ENCODE results near the gene ARSK. TPM values are rescaled to one million over a fixed set of nuclear protein-coding genes. Genes with fewer than 3 reads are reported as not detected.

ARSK gene
- total RNA-seq, 1 donor from 2014 or later = 3.9 TPM

DNA sequence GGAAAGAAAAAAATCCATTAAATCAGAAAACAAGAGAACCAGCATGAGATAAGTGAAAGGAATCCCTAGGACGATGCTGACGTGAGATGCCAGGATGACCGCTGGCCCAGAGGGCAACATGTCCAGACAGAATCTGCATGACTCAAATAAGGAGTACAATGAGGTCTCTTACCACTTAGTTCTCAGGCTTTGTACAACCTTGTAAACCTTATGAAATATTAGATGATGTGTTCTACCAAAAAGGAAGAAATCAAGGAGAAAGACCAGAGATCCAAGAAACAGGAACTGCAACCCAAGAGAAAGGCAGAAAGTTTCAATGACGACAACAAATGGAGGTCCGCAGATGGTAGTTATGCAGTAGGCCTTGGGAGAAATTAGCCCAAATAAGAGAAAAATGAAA is 62.2 kb downstream of the ARSK start:
- Mint-ChIP-seq H3K27ac (no peak overlapping the region), H3K4me1 (ENCODE audit: low read depth) (peaks cover 39% of the 10 kb centered on the region), H3K27me3 (ENCODE audit: insufficient read depth) (peaks cover 17% of the 10 kb centered on the region), H3K4me3 (no peak overlapping the region), H3K9me3 (peaks cover 14% of the 10 kb centered on the region), H3K36me3 (ENCODE audit: low read depth) (peaks cover 13% of the 10 kb centered on the region)
- intact Hi-C loops (cut with micrococcal nuclease) = no loop called here
- DNase-seq (ENCODE audit: low spot score) = no peak

GRCh38 chr5:95619096-95619495 is 64.2 kb downstream of the ARSK start:
- intact Hi-C loops (cut with micrococcal nuclease) = no loop called here
- Mint-ChIP-seq H3K4me1 (ENCODE audit: low read depth) (peaks cover 47% of the 10 kb centered on the region), H3K27me3 (ENCODE audit: insufficient read depth) (peaks cover 20% of the 10 kb centered on the region)

GRCh38 chr5:95619514-95620029 is 64.7 kb downstream of the ARSK start:
- DNase-seq (ENCODE audit: low spot score) = no peak
- Mint-ChIP-seq H3K27me3 (ENCODE audit: insufficient read depth) (peaks cover 21% of the 10 kb centered on the region), H3K4me1 (ENCODE audit: low read depth) (peaks cover 45% of the 10 kb centered on the region), H3K4me3 (peak overlapping the region; percentile 83), H3K9me3 (no peaks in the 10 kb centered on the region), H3K36me3 (ENCODE audit: low read depth) (peaks cover 3% of the 10 kb centered on the region), H3K27ac (peak overlapping the region; percentile 72)
- intact Hi-C loops (cut with micrococcal nuclease) = no loop called here

More at GRCh38 chr5:95619096-95619495, 64.2 kb downstream of the ARSK start:
- peak overlapping the region; percentile 83 for H3K4me3 Mint-ChIP-seq
- DNase-seq (ENCODE audit: low spot score) = no peak
- no peaks in the 10 kb centered on the region for H3K9me3 Mint-ChIP-seq
- H3K36me3 Mint-ChIP-seq (ENCODE audit: low read depth) = peaks cover 3% of the 10 kb centered on the region
- no peak overlapping the region for H3K27ac Mint-ChIP-seq

DNA sequence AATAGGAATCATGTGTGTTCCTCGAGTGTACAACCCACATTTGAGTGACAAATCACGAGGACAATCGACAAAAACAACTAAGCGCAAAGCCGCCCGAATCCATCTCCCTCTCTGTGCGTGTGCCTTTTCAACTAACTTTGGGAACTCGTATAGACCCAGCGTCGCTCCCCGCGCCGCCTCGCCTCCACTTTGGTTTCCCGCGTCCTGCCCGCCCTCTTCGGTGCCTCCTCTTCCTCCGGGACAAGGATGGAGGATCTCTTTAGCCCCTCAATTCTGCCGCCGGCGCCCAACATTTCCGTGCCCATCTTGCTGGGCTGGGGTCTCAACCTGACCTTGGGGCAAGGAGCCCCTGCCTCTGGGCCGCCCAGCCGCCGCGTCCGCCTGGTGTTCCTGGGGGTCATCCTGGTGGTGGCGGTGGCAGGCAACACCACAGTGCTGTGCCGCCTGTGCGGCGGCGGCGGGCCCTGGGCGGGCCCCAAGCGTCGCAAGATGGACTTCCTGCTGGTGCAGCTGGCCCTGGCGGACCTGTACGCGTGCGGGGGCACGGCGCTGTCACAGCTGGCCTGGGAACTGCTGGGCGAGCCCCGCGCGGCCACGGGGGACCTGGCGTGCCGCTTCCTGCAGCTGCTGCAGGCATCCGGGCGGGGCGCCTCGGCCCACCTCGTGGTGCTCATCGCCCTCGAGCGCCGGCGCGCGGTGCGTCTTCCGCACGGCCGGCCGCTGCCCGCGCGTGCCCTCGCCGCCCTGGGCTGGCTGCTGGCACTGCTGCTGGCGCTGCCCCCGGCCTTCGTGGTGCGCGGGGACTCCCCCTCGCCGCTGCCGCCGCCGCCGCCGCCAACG is 65.3 kb downstream of the ARSK start, which contains the start of gene GPR150:
TSS of gene GPR150 (plus strand) at position 58 of the 840 bp plus-strand sequence. CDS start at position 247, 189 bp downstream.
- Mint-ChIP-seq H3K36me3 (ENCODE audit: low read depth) (peaks cover 3% of the 10 kb centered on the region), H3K4me1 (ENCODE audit: low read depth) (peaks cover 38% of the 10 kb centered on the region), H3K27ac (peak within 1 kb of the TSS; percentile 72), H3K27me3 (ENCODE audit: insufficient read depth) (peaks cover 22% of the 10 kb centered on the region), H3K9me3 (no peaks in the 10 kb centered on the region), H3K4me3 (peak within 1 kb of the TSS; percentile 83)
- intact Hi-C loops (cut with micrococcal nuclease) = no loop called here
- peak; percentile 46 for DNase-seq (ENCODE audit: low spot score)

- Mint-ChIP-seq H3K27me3 (ENCODE audit: insufficient read depth) (peaks cover 26% of the 10 kb centered on the region), H3K4me3 (peak overlapping the region; percentile 77), H3K9me3 (no peaks in the 10 kb centered on the region), H3K4me1 (ENCODE audit: low read depth) (peaks cover 35% of the 10 kb centered on the region), H3K36me3 (ENCODE audit: low read depth) (peaks cover 3% of the 10 kb centered on the region), H3K27ac (peak overlapping the region; percentile 84)
- DNase-seq (ENCODE audit: low spot score) = peak; percentile 21
- intact Hi-C loops (cut with micrococcal nuclease) = loop anchor here (1.0 kb wide), 2 partner anchors 25 to 66 kb away; partner anchors contain the start of genes ARSK and RFESD
Measured at GRCh38 chr5:95620870-95621838, 66.3 kb downstream of the ARSK start.

DNA sequence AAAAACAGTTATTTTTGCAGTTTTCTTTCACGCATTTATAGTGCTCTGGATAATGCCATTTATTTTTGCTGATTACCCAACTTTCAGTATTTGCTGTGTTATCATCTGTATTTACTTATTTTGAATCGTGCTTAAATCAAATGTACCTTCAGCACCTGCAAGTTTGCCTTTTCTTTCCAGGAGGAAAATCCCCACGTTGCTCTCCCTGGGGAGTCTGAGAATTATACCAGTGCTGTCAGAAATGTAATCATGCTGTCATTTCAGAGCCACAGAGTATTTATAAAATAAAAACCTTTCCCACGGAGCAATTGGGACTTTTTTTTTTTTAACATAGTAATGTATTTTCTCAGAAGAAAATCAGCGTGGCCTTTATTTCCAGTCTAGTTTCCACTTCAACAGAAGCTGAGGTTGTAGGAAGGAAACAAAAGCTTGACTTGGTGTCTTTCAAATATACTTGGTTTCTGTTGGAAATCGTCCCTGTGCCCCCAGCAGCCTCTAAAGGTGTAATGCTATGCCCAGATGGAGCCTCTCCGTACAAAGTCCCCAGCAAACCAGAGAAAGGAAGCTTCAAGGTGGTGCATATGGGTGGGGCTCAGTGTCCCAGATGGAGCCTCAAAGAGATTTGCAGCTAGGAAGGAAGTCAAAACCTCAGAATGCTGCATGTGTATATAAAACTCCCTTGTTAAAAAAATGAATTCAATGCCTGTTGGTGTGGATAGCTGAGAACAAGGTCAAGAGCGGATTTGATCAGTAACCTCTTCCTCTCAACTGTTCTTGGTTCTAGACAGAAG is 67.1 kb downstream of the ARSK start:
- peak; percentile 17 for DNase-seq (ENCODE audit: low spot score)
- Mint-ChIP-seq H3K27me3 (ENCODE audit: insufficient read depth) (peaks cover 28% of the 10 kb centered on the region), H3K4me3 (peak overlapping the region; percentile 77), H3K36me3 (ENCODE audit: low read depth) (peaks cover 3% of the 10 kb centered on the region), H3K4me1 (ENCODE audit: low read depth) (peaks cover 35% of the 10 kb centered on the region), H3K27ac (peak overlapping the region; percentile 84), H3K9me3 (no peaks in the 10 kb centered on the region)
- intact Hi-C loops (cut with micrococcal nuclease) = loop anchor here (1.0 kb wide), 3 partner anchors 10 to 67 kb away; partner anchors contain the start of genes ARSK and RFESD

DNA sequence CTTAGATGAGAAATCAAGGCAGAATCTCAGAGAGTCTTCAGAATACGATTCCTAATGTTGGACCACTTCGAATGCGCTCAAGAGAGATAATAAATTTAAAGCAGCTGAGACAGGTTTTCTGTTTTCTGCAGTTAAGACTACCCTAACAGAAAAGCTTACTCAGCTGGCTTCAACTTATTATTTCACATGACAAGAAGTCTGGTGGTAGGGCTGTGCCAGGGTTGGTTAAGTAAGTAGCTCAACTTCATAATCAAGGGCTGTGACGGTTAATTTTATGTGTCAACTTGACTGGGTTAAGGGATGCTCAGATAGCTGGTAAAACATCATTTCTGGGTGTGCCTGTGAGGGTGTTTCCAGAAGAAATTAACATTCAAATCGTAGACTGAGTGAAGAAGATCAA is 68.8 kb downstream of the ARSK start:
- peaks cover under 1% of the 10 kb centered on the region for H3K36me3 Mint-ChIP-seq (ENCODE audit: low read depth)
- DNase-seq (ENCODE audit: low spot score) = no peak
- H3K9me3 Mint-ChIP-seq = no peaks in the 10 kb centered on the region
- H3K4me1 Mint-ChIP-seq (ENCODE audit: low read depth) = peaks cover 29% of the 10 kb centered on the region
- no peak overlapping the region for H3K4me3 Mint-ChIP-seq
- no peak overlapping the region for H3K27ac Mint-ChIP-seq
- intact Hi-C loops (cut with micrococcal nuclease) = no loop called here
- peaks cover 24% of the 10 kb centered on the region for H3K27me3 Mint-ChIP-seq (ENCODE audit: insufficient read depth)

GRCh38 chr5:95624368-95624767 is 69.5 kb downstream of the ARSK start:
- Mint-ChIP-seq H3K4me3 (no peak overlapping the region), H3K27me3 (ENCODE audit: insufficient read depth) (peaks cover 20% of the 10 kb centered on the region), H3K27ac (no peak overlapping the region), H3K9me3 (no peaks in the 10 kb centered on the region), H3K36me3 (ENCODE audit: low read depth) (no peaks in the 10 kb centered on the region), H3K4me1 (ENCODE audit: low read depth) (peaks cover 23% of the 10 kb centered on the region)
- no peak for DNase-seq (ENCODE audit: low spot score)
- intact Hi-C loops (cut with micrococcal nuclease) = no loop called here

GRCh38 chr5:95626701-95627100 is 71.8 kb downstream of the ARSK start:
- peaks cover 12% of the 10 kb centered on the region for H3K27me3 Mint-ChIP-seq (ENCODE audit: insufficient read depth)
- H3K36me3 Mint-ChIP-seq (ENCODE audit: low read depth) = peaks cover 2% of the 10 kb centered on the region
- H3K27ac Mint-ChIP-seq = no peak overlapping the region
- H3K4me1 Mint-ChIP-seq (ENCODE audit: low read depth) = peaks cover 16% of the 10 kb centered on the region
- peaks cover 7% of the 10 kb centered on the region for H3K9me3 Mint-ChIP-seq
- H3K4me3 Mint-ChIP-seq = no peak overlapping the region
- no peak for DNase-seq (ENCODE audit: low spot score)
- intact Hi-C loops (cut with micrococcal nuclease) = no loop called here

GRCh38 chr5:95627971-95628810 is 73.3 kb downstream of the ARSK start:
- H3K27me3 Mint-ChIP-seq (ENCODE audit: insufficient read depth) = peaks cover 11% of the 10 kb centered on the region
- H3K4me3 Mint-ChIP-seq = no peak overlapping the region
- intact Hi-C loops (cut with micrococcal nuclease) = no loop called here
- DNase-seq (ENCODE audit: low spot score) = no peak
- peaks cover 13% of the 10 kb centered on the region for H3K4me1 Mint-ChIP-seq (ENCODE audit: low read depth)
- peaks cover 19% of the 10 kb centered on the region for H3K9me3 Mint-ChIP-seq
- no peak overlapping the region for H3K27ac Mint-ChIP-seq
- H3K36me3 Mint-ChIP-seq (ENCODE audit: low read depth) = peaks cover 10% of the 10 kb centered on the region

DNA sequence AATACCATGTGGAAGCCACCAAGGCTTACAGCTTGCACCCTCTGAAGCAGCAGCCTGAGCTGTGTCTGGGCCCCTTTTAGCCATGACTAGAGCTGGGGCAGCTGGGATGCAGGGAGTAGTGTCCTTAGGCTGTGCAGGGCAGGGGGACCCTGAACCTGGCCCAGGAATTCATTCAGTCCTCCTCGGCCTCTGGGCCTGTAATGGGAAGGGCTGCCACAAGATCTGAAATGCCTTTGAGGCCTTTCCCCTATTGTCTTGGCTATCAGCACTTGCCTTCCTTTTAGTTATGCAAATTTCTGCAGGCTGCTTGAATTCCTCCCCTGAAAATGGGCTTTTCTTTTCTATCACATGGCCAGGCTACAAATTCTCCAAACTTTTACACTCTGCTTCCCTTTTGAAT is 74.0 kb downstream of the ARSK start:
- intact Hi-C loops (cut with micrococcal nuclease) = no loop called here
- peaks cover 19% of the 10 kb centered on the region for H3K9me3 Mint-ChIP-seq
- no peak overlapping the region for H3K4me3 Mint-ChIP-seq

More for the DNA sequence above, 74.0 kb downstream of the ARSK start:
- DNase-seq (ENCODE audit: low spot score) = no peak
- Mint-ChIP-seq H3K36me3 (ENCODE audit: low read depth) (peaks cover 10% of the 10 kb centered on the region), H3K27ac (no peak overlapping the region), H3K27me3 (ENCODE audit: insufficient read depth) (peaks cover 8% of the 10 kb centered on the region), H3K4me1 (ENCODE audit: low read depth) (peaks cover 13% of the 10 kb centered on the region)
